HCEC 1CT (cell line): ENCODE data around the gene NBPF15.
"Not testable (repeated sequence)": the region's sequence is repeated elsewhere in the genome, so short reads cannot be mapped to it uniquely, and the experiment has no call there.

Experiments used
- DNase-seq: peaks from one replicate; pipeline ENCODE4 v3.0.0-alpha.2; 2017

NBPF15 gene

DNA sequence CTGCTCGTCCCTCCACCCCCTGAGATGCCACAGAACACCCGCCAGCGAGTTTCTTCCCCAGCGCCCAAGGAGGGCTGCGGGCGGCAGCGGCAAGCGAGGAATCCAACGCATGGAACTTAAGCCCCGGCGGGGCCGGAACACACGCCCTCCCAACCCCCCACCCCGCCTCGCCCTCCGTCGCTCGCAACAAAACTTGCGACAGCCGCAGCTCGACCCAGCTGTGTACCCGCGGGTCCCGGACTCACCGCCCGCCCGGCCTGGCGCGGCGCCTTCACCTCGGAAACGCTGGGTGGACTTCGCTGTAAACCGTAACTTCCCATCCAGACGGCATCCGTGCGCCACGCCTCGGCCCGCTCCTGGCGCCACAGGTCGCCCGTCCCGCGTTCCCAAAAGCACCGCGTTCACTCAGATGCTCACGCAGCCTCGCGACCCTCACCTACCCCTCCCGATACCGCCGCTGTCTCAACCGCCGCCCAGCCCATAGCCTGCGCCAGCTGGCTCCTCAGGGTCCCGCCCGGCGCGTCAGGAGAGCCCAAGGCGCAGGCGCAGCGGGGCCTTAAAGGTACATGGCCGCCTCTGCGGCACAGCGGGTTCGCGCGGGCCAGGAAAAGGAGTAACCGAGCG is at the start of gene NBPF15:
Gene NBPF15, minus strand, starts transcription at position 534 of the 624 bp plus-strand sequence. CDS start 21,666 bp downstream, outside the sequence.
- DNase-seq: peak; percentile 43

DNA sequence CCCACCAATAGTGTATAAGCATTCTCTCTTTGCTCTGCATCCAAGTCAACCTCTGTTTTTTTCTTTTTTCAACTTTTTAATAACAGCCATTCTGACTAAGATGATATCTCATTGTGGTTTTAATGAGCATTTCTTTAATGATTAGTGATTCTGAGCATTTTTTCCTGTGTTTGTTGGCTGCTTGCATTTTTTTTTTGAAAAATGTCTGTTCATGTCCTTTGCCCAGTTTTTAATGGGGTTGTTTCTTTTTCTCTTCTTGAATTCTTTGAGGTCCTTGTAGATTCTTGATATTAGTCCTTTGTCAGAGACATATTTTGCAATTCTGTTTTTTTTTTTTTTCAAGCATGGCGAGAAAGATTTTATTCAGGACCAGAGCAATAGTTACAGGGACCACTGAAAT is 35.0 kb upstream of the NBPF15 start:
- DNase-seq: not testable (repeated sequence)

GRCh38 chr1:144494130-144494529 is 32.7 kb upstream of the NBPF15 start:
- not testable (repeated sequence) for DNase-seq

DNA sequence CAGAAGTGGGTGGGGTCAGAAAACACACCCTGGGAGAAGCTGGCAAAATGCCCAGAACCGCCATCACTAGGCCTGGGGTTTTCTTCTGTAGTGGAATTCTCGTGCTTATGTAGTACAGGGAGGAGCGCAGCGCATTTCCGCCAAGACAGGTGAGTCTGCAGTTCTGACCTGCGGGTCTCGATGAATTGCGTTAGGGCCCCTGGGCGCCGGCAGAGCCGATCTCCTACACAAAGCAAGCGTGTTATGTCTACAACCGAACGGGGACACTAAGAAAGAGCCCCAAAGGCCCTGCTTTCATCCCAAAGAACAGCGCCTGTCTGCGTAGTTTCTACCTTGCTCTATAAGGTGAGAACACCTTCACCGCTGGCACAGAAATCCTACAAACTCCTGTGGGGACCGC is 28.9 kb upstream of the NBPF15 start:
- not testable (repeated sequence) for DNase-seq

GRCh38 chr1:144487002-144487401 is 25.5 kb upstream of the NBPF15 start:
- DNase-seq: not testable (repeated sequence)

- DNase-seq: not testable (repeated sequence)
These were observed 23.9 kb upstream of the NBPF15 start for GRCh38 chr1:144485048-144485993.

DNA sequence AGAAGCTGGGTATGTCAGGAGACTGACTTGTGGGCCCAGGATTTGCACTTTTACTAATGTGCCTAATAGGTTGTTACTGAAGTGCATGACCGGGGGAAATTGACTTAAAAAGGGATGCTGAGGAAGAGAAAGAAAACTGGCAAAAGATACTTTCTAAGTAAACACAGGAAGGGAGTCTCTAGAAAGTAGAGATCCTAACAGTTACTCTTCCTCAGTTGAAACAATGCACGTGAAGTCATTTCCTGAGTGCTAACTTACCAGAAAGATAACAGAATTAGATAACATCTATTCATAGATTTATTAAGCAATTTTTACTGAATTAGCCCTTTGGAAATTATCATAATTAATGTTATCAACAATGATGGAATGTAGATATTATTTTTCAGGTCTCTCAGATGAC is 12.4 kb upstream of the NBPF15 start:
- not testable (repeated sequence) for DNase-seq

DNA sequence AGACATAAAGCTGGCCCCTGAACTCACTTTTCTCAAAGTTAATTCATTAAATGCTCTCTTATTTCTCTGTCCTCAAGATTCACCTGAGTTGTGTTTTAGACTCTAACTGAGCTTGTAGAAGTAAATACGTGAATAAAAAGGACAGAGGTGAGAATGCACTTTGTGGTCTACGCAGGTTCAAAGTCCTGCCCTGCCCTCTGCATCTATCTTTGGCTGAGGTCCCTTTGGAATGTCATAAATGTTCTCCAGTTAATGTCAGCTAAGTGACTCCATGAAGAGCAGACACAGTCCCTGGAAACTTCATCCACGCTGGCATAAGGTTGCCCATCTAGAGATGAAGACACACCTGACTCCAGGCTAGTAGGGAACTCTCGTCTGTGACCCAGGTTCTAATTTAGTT is 10.0 kb upstream of the NBPF15 start:
- not testable (repeated sequence) for DNase-seq

DNA sequence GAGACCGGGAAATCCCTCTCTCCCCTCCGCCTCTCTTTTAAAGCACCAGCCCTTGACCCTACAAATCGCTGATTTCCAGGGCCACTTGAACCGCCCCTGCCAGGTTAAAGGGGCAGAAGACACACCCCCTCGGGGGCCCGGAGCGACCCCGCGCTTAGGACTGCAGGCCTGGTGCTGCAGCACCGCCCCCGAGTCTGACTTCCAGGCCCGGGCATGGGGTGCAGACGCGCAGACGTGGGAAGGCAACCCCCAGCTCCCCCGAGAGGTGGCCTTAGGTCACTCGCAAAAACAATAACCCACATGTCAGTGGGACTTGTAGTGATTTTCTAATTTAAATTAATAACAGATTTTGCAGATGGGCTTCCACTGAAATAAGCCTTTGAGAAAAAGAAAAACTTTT is 309 bp upstream of the NBPF15 start:
- DNase-seq: not testable (repeated sequence)

- not testable (repeated sequence) for DNase-seq
These were observed 783 bp downstream of the NBPF15 start for GRCh38 chr1:144460686-144461085.

- not testable (repeated sequence) for DNase-seq
These were observed 19.1 kb downstream of the NBPF15 start for GRCh38 chr1:144442402-144442801.

DNA sequence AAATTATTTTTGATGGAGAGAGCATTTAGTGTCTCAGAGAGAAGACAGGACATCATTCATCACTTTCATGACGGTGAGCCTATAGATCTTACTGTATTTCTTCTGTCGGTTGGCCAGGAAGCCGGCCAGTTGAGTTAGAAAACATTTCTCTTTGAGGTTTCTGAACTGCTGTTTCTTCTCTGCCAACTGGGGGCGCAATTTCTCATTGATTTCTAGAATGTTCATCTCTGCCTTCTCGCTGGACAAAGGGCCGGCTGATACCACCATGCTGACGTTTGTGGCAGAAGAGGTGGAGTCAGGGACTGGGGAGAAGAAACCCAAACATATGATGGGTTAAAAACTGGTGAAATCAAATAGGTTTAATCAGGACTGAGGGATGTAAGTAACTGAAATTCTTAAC is 21.7 kb downstream of the NBPF15 start:
- DNase-seq: not testable (repeated sequence)

GRCh38 chr1:144418891-144419694 is 42.4 kb downstream of the NBPF15 start:
- peak; percentile 45 for DNase-seq

DNA sequence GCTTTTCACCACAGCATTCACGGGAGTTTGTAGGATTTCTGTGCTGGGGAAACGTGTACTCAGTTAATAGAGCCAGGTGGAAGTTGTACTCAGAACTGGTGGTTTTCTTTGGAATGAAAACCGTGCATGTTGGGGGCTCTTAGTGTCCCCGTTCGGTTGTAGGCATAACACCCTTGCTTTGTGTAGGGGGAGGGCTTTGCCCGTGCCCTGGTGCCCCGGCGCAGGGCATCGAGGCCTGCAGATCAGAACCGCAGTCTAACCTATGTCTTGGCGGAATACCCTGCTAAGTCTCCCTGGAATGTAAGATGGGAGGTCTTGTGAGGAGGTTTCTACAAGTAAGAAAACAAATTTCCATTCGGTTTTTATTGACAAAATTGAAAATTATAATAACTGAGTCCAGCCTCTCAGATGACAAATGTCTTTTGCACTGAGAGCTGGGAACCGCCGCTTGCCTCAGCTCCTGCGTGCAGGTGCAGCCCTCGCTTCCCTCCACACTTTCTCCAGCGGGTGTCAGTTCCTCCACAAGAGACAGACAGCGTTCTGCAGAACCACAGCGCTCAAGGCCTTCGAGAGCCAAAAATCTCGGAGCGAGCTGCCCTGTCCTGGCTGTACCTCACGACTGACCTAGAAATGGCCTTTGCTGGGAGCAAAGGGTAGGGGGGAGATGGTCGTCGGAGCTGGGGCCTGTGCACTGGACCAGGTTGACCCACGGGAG is 47.9 kb downstream of the NBPF15 start:
- not testable (repeated sequence) for DNase-seq

DNA sequence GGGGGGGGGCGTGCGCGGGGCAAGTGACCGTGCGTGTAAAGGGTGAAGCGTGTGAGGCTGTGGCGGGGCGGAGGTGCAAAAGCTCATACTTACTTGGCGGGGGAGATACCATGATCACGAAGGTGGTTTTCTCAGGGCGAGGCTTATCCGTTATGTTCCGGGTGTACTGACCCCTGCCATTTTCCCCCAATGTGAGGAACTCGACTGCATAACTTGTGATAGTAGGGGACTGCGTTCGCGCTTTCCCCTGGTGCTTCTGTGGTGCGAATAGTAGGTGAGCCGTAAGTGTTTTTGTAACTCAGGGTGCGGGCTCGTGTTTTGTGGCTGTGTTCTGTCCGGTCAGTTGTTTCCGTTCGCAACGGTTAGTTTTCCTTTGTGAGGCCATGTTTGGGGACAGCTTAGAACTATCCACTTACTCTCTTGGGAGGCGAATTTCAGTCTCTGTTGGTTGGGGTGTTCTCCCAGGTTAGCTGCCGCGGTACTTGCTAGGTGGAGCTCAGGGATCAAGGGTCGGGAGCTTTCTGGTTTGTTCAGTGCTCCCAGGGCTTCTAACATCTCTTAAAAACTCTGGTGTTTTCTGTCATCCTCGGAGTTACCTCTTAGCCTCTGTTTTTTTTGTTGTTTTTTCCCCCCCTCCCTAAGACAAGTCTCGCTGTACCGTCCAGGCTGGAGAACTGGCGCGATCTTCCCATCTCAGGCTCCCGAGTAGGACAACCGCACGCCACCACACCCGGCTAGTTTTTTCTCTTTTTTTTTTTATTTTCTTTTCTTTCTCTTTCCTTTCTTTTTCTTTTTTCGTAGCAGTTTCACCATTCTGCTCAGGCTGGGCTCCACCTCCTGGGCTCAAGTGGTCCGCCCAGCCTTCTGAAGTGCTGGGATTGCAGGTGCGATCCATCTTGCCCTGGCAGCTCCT is 48.7 kb downstream of the NBPF15 start:
- peak; percentile 99 for DNase-seq

DNA sequence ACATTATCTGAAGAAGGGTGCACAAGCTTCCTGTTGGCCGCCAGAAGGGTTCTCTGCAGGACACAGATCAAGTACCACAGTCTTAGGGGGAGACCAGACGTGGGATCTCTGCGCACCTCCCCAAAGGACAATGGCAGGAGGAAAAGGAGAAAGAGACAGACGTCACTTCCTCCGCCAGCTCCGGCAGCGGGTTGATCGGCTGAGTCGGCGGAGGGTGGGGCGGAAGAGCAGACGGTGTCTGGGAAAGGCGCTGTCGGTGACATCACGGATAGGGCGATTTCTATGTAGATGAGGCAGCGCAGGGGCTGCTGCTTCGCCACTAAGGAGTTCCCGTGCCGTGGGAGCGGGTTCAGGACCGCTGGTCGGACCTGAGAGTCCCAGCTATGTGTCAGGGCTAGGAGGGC is 49.4 kb downstream of the NBPF15 start:
- DNase-seq: peak; percentile 76

- DNase-seq: not testable (repeated sequence)
These were observed 58.7 kb downstream of the NBPF15 start for GRCh38 chr1:144402807-144403206.

DNA sequence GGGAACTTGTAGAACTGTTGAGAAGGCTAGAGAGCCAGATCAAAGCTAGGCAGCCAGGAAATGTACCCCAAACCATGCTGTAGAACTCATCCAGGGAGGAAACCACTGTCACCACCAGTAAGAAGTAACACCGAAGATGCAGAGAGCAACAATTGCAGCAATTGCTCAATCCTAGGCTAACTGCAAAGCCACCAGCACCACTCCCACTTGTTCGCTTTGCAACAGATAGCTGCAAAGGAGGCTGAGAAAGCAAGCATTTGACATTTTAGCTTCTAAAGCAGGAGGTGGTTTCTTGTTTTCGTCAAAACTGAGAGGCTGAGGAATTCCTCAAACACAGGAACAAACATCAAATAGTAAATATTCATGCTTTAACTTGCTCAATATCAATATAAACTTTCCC is 89.8 kb downstream of the NBPF15 start:
- not testable (repeated sequence) for DNase-seq
